Suppressor macrophage (primary cell): ENCODE results near the gene PALS1.

ENCODE experiments used
- DNase-seq, 4 experiments: peaks; one replicate each; pipeline ENCODE4 v3.0.0-alpha.2; 2020 to 2022
- total RNA-seq, 17 experiments: gene quantifications; one replicate each; lab custom pipeline; 2026; ENCODE audit warnings: mixed read lengths in 6 of 17, inconsistent platforms in 3 of 17; lab: John Stamatoyannopoulos, UW

PALS1 gene
- 21.2 to 45.5 (median 33.9) reads per million in 17 experiments for total RNA-seq

- DNase-seq = peak; percentile 74 to 87 (median 82)
These were observed at the start of gene PALS1 for GRCh38 chr14:67241411-67242167. Gene PALS1, plus strand, starts transcription at chr14:67241435. Its CDS starts 37,736 bp downstream, at chr14:67279171.

GRCh38 chr14:67191768-67192290 lies 49.4 kb upstream of the PALS1 start:
- DNase-seq = no peak

GRCh38 chr14:67192366-67192765 lies 48.9 kb upstream of the PALS1 start:
- no peak for DNase-seq

GRCh38 chr14:67195279-67195678 lies 46.0 kb upstream of the PALS1 start:
- no peak for DNase-seq

- no peak for DNase-seq
These were observed 42.2 kb upstream of the PALS1 start for GRCh38 chr14:67199016-67199415.

GRCh38 chr14:67207810-67208209 lies 33.4 kb upstream of the PALS1 start:
- no peak for DNase-seq

- DNase-seq = no peak
These were observed 23.1 kb upstream of the PALS1 start for GRCh38 chr14:67218126-67218525.

- DNase-seq = no peak
These were observed 19.8 kb upstream of the PALS1 start for GRCh38 chr14:67221248-67221981.

- no peak for DNase-seq
These were observed 19.3 kb upstream of the PALS1 start for GRCh38 chr14:67221982-67222328.

- no peak for DNase-seq
These were observed 15.7 kb upstream of the PALS1 start for GRCh38 chr14:67225523-67225922.

- no peak for DNase-seq
These were observed 12.8 kb upstream of the PALS1 start for GRCh38 chr14:67228325-67228984.

- no peak for DNase-seq
These were observed 9.2 kb upstream of the PALS1 start for GRCh38 chr14:67232066-67232465.

- no peak for DNase-seq
These were observed 8.6 kb upstream of the PALS1 start for GRCh38 chr14:67232621-67233020.

- DNase-seq = no peak
These were observed 3.6 kb upstream of the PALS1 start for GRCh38 chr14:67237591-67237990.

GRCh38 chr14:67239582-67239981 lies 1.7 kb upstream of the PALS1 start:
- peak in 1 of 4 experiments; percentile 5 for DNase-seq

- DNase-seq = peak; percentile 68 to 85 (median 74)
These were observed 885 bp upstream of the PALS1 start for GRCh38 chr14:67240168-67240932.

GRCh38 chr14:67240978-67241410 lies 241 bp upstream of the PALS1 start:
- peak; percentile 98 to 99 (median 98) for DNase-seq

- no peak for DNase-seq
These were observed 859 bp downstream of the PALS1 start for GRCh38 chr14:67242168-67242420.

GRCh38 chr14:67245104-67245503 lies 3.9 kb downstream of the PALS1 start:
- no peak for DNase-seq

- no peak for DNase-seq
These were observed 10.5 kb downstream of the PALS1 start for GRCh38 chr14:67251573-67252226.

GRCh38 chr14:67253076-67253635 lies 11.9 kb downstream of the PALS1 start:
- no peak for DNase-seq

- no peak for DNase-seq
These were observed 16.7 kb downstream of the PALS1 start for GRCh38 chr14:67257906-67258305.
